CD8-positive, alpha-beta memory T cell (primary cell): ENCODE measurements around the gene SIPA1L3. TPM values are rescaled to one million over a fixed set of nuclear protein-coding genes. Genes with fewer than 3 reads are reported as not detected.
A peak's percentile ranks its signal among the peaks of the same experiment; 100 is the strongest.

Experiments
- CTCF ChIA-PET: fragments of 350-600 bp; sonication (Branson Sonifier 250); formaldehyde crosslinking; loops from one replicate; lab custom pipeline; 2021; ENCODE audit warnings: antibody characterized with exemption; lab: Charles Lee
- POLR2A ChIA-PET: fragments of 350-600 bp; sonication (Branson Sonifier 250); formaldehyde crosslinking; loops from one replicate; lab custom pipeline; 2021; ENCODE audit warnings: antibody characterized with exemption; lab: Charles Lee
- DNase-seq, 5 donors: peaks; one replicate each; pipeline versions ENCODE4 v3.0.0 to v3.0.0-alpha.2; 2020 to 2022; ENCODE audit warnings: mixed read lengths in 1 of 5
- H3K27ac ChIP-seq: one replicate; pipeline ENCODE4 v1.7.0; 2013; ENCODE audit warnings: low read depth, mild to moderate bottlenecking, low read length, moderate library complexity
- H3K27me3 ChIP-seq: 2 replicates; pipeline ENCODE4 v1.7.0; 2013; ENCODE audit warnings: low read length, mild to moderate bottlenecking; ENCODE audit not compliant: insufficient read depth, poor library complexity, severe bottlenecking
- H3K36me3 ChIP-seq: 2 replicates; pipeline ENCODE4 v1.7.0; 2013; ENCODE audit warnings: mild to moderate bottlenecking, low read length, moderate library complexity; ENCODE audit not compliant: insufficient read depth
- H3K4me1 ChIP-seq: 2 replicates; pipeline ENCODE4 v1.7.0; 2013; ENCODE audit warnings: mild to moderate bottlenecking, low read length, moderate library complexity; ENCODE audit not compliant: insufficient read depth
- H3K4me3 ChIP-seq: 2 replicates; pipeline ENCODE4 v1.7.0; 2013; ENCODE audit warnings: mild to moderate bottlenecking, low read length
- H3K9me3 ChIP-seq: 2 replicates; pipeline ENCODE4 v1.7.0; 2013; ENCODE audit warnings: mild to moderate bottlenecking, low read length
- H3K27ac Mint-ChIP-seq, 8 donors: one replicate each; pipeline ENCODE4 v1.8.0; 2020 to 2021; ENCODE audit warnings: mixed read lengths in 8 of 8, mild to moderate bottlenecking in 6 of 8, inconsistent platforms in 3 of 8, moderate library complexity in 3 of 8
- H3K27me3 Mint-ChIP-seq, 2 donors: one replicate each; pipeline ENCODE4 v1.8.0; 2020 to 2021; ENCODE audit warnings: mixed read lengths in 2 of 2, mild to moderate bottlenecking in 1 of 2, moderate library complexity in 1 of 2
- H3K36me3 Mint-ChIP-seq, 3 donors: one replicate each; pipeline ENCODE4 v1.8.0; 2020 to 2021; ENCODE audit warnings: mixed read lengths in 3 of 3, inconsistent platforms in 1 of 3, mild to moderate bottlenecking in 1 of 3
- H3K4me1 Mint-ChIP-seq, 3 donors: one replicate each; pipeline ENCODE4 v1.8.0; 2020 to 2021; ENCODE audit warnings: mixed read lengths in 3 of 3, inconsistent platforms in 1 of 3, mild to moderate bottlenecking in 1 of 3
- H3K4me3 Mint-ChIP-seq, 7 donors: one replicate each; pipeline ENCODE4 v1.8.0; 2020 to 2021; ENCODE audit warnings: mixed read lengths in 7 of 7, mild to moderate bottlenecking in 6 of 7, moderate library complexity in 4 of 7, inconsistent platforms in 2 of 7
- H3K9me3 Mint-ChIP-seq, 5 donors: one replicate each; pipeline ENCODE4 v1.8.0; 2020 to 2022; ENCODE audit warnings: mixed read lengths in 5 of 5, mild to moderate bottlenecking in 3 of 5, moderate library complexity in 2 of 5, inconsistent platforms in 1 of 5
- polyA plus RNA-seq: library from polyadenylated mRNA; unstranded; fragments of 300-500 nt; fragmentation: Illumina TruSeq; gene quantifications from one replicate; pipeline ENCODE4 v1.2.3, GENCODE V29; 2021
- total RNA-seq, 2 experiments: library from RNA; stranded (reverse); gene quantifications; one replicate each; pipeline ENCODE4 v1.2.3, GENCODE V29; 2021

SIPA1L3 gene
- total and polyA plus RNA-seq, 3 experiments from 2014 or later, result 5.4 to 14.8 (median 11.5) TPM

DNA sequence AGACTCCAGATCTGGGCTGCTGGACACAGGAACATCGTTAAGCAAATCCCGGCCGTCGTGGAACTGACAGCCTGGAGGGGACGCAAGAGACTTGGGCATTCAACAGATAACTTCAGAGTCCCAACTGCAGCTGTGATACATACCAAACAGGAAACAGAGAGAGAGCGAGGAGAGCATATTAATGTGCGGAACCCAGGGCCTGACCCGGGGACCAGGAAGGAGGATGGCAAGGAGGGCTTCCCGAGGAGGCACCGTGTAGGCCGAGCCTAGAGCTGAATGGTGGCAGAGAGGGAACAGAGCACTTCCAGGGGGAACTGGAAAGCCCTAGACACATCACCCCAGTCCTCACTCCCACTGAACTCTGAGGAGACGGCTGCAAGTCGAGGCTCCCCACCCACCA lies 68.1 kb downstream of the SIPA1L3 start:
- CTCF ChIA-PET, result no interaction called here
- peaks cover 8% of the 10 kb centered on the region for H3K9me3 ChIP-seq
- POLR2A ChIA-PET, result no interaction called here
- Mint-ChIP-seq H3K27me3 (no peaks in the 10 kb centered on the region), H3K9me3 (peaks cover 0 to 25% (median 19%) of the 10 kb centered on the region in 5 donors), H3K4me1 (peaks cover 2 to 6% (median 3%) of the 10 kb centered on the region in 3 donors), H3K27ac (no peak overlapping the region), H3K4me3 (no peak overlapping the region), H3K36me3 (peaks cover 10 to 32% (median 15%) of the 10 kb centered on the region in 3 donors)
- H3K36me3 ChIP-seq, result no peaks in the 10 kb centered on the region
- no peaks in the 10 kb centered on the region for H3K27me3 ChIP-seq
- no peak overlapping the region for H3K27ac ChIP-seq
- no peak overlapping the region for H3K4me3 ChIP-seq
- no peak for DNase-seq
- no peaks in the 10 kb centered on the region for H3K4me1 ChIP-seq

DNA sequence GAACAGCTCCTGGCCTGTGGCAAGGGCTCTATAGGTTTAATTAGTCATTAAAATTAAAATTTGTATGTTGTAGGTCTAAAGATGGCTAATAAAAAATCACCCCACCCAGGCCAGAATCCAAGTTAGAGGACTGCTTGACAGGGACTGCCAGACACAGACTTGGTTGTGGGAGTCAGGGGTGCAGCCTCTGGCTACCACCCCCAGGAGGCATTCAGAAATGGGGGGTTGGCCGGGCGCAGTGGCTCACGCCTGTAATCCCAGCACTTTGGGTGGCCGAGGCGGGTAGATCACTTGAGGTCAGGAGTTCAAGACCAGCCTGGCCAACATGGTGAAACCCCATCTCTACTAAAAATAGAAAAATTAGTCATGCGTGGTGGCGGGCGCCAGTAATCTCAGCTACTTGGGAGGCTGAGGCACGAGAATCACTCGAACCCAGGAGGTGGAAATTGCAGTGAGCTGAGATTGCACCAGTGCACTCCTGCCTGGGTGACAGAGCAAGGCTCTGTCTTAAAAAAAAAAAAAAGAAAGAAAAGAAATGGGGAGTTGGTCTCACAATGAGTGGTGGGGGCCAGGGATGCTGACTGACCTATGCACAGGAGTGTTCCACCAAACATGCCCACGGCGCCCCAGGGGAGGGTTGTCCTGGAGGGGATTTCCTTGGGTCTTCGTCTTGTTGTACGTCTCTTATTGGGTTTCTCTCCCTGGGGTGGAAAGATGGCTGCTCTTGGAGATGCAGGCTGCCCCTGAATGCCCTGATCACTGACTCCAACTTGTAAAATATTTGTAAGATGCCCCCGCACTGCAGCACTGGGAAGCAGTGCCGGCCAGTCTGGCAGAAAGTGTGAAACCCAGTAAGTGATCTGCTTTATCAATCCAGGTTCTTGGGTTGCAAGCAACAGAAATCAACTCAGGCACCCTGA lies 68.8 kb downstream of the SIPA1L3 start:
- no peaks in the 10 kb centered on the region for H3K36me3 ChIP-seq
- peak overlapping the region in 1 of 8 donors; percentile 77 for H3K27ac Mint-ChIP-seq
- POLR2A ChIA-PET, result no interaction called here
- CTCF ChIA-PET, result no interaction called here
- H3K4me3 Mint-ChIP-seq, result no peak overlapping the region
- no peaks in the 10 kb centered on the region for H3K27me3 ChIP-seq
- H3K9me3 Mint-ChIP-seq, result peaks cover 0 to 18% (median 12%) of the 10 kb centered on the region in 5 donors
- peaks cover 5 to 10% (median 6%) of the 10 kb centered on the region in 3 donors for H3K4me1 Mint-ChIP-seq
- DNase-seq, result no peak
- no peak overlapping the region for H3K27ac ChIP-seq
- H3K4me1 ChIP-seq, result no peaks in the 10 kb centered on the region
- peaks cover 4% of the 10 kb centered on the region for H3K9me3 ChIP-seq
- H3K36me3 Mint-ChIP-seq, result peaks cover 10 to 24% (median 11%) of the 10 kb centered on the region in 3 donors
- H3K27me3 Mint-ChIP-seq, result no peaks in the 10 kb centered on the region
- no peak overlapping the region for H3K4me3 ChIP-seq

DNA sequence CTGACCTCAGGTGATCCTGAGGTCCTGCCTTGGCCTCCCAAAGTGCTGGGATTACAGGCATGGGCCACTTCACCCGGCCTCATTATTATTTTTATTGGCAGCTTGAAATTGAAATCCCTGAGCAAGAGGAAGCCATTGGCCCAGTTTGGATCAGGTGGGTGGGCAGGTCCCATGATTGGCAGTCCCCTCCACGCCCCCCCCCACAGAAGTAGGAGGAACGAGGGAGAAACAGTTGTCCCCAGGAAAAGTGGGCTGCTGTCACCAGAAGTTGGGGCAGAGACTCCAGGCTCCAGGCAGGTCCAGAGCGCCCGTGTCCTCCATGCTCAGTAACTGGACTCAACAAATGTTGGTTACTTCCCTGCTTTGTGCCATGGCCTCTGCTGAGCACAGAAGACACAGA lies 70.4 kb downstream of the SIPA1L3 start:
- ChIA-PET POLR2A (no interaction called here), CTCF (no interaction called here)
- H3K4me3 ChIP-seq, result no peak overlapping the region
- H3K4me1 Mint-ChIP-seq, result peaks cover 4 to 10% (median 5%) of the 10 kb centered on the region in 3 donors
- H3K27me3 Mint-ChIP-seq, result no peaks in the 10 kb centered on the region
- no peaks in the 10 kb centered on the region for H3K36me3 ChIP-seq
- H3K4me1 ChIP-seq, result no peaks in the 10 kb centered on the region
- H3K36me3 Mint-ChIP-seq, result peaks cover 5 to 11% (median 6%) of the 10 kb centered on the region in 3 donors
- H3K9me3 ChIP-seq, result no peaks in the 10 kb centered on the region
- peaks cover 0 to 4% (median 0%) of the 10 kb centered on the region in 5 donors for H3K9me3 Mint-ChIP-seq
- no peak overlapping the region for H3K4me3 Mint-ChIP-seq
- H3K27ac ChIP-seq, result no peak overlapping the region
- no peak for DNase-seq
- H3K27ac Mint-ChIP-seq, result no peak overlapping the region
- H3K27me3 ChIP-seq, result no peaks in the 10 kb centered on the region

DNA sequence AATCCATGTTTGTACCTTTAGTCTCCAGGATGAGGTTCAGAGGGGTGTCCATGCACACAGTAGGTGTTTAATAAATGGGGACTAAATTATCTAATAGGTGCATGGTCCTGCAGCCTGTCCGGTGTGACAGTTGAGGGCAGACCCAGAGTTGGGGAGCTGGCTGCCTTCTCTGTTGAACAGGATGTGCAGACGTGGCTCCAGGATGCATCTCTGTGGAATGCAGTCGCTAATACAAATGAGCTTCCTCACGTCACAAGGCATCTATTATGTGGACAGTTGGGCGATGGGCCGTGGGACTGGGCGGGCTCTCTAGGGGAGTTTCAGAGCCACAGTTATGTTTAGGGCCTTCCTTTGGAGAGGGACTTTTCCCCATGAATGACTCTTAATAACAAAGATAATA lies 71.0 kb downstream of the SIPA1L3 start:
- no peaks in the 10 kb centered on the region for H3K4me1 ChIP-seq
- Mint-ChIP-seq H3K27me3 (no peaks in the 10 kb centered on the region), H3K27ac (no peak overlapping the region)

DNA sequence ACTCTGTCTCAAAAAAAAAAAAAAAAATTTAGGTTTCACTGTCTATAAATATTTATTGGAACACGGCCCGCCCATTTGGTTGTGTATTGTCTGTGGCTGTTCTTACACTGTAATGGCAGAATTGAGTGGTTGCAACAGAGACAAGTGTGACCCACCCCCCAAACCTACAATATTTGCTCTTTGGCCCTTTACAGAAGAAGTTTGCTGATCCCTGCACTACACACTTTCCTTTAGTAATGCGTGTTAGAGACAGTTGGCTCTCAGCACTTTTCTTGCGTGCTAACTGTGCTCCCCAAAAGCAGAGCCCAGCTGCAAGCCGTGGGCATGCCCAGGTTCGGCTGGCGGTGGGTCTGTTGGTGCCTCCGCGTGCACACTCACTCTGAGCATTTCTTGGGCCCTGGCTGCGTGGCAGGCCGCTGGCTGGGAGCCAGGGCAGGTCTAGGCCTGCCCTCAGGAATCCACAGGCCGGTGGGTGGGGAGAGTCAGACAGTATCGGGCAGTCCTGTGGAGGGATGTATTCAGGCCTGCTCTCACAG lies 72.6 kb downstream of the SIPA1L3 start:
- no peak overlapping the region for H3K27ac ChIP-seq
- ChIA-PET POLR2A (no interaction called here), CTCF (no interaction called here)
- H3K27me3 ChIP-seq, result no peaks in the 10 kb centered on the region
- peaks cover 0 to 3% (median 0%) of the 10 kb centered on the region in 5 donors for H3K9me3 Mint-ChIP-seq
- H3K4me3 ChIP-seq, result no peak overlapping the region
- peaks cover 0 to 4% (median 0%) of the 10 kb centered on the region in 3 donors for H3K36me3 Mint-ChIP-seq
- H3K9me3 ChIP-seq, result no peaks in the 10 kb centered on the region
- H3K36me3 ChIP-seq, result no peaks in the 10 kb centered on the region
- no peaks in the 10 kb centered on the region for H3K27me3 Mint-ChIP-seq
- H3K4me1 ChIP-seq, result no peaks in the 10 kb centered on the region
- no peak overlapping the region for H3K4me3 Mint-ChIP-seq
- peaks cover 4 to 12% (median 6%) of the 10 kb centered on the region in 3 donors for H3K4me1 Mint-ChIP-seq
- H3K27ac Mint-ChIP-seq, result no peak overlapping the region
- no peak for DNase-seq

More for the DNA sequence above, 71.0 kb downstream of the SIPA1L3 start:
- Mint-ChIP-seq H3K36me3 (peaks cover 5 to 11% (median 6%) of the 10 kb centered on the region in 3 donors), H3K4me3 (no peak overlapping the region), H3K9me3 (peaks cover 0 to 4% (median 0%) of the 10 kb centered on the region in 5 donors), H3K4me1 (peaks cover 4 to 11% (median 5%) of the 10 kb centered on the region in 3 donors)
- ChIA-PET CTCF (no interaction called here), POLR2A (no interaction called here)
- no peaks in the 10 kb centered on the region for H3K9me3 ChIP-seq
- no peak overlapping the region for H3K4me3 ChIP-seq
- no peaks in the 10 kb centered on the region for H3K36me3 ChIP-seq
- no peak for DNase-seq
- H3K27me3 ChIP-seq, result no peaks in the 10 kb centered on the region
- H3K27ac ChIP-seq, result no peak overlapping the region

DNA sequence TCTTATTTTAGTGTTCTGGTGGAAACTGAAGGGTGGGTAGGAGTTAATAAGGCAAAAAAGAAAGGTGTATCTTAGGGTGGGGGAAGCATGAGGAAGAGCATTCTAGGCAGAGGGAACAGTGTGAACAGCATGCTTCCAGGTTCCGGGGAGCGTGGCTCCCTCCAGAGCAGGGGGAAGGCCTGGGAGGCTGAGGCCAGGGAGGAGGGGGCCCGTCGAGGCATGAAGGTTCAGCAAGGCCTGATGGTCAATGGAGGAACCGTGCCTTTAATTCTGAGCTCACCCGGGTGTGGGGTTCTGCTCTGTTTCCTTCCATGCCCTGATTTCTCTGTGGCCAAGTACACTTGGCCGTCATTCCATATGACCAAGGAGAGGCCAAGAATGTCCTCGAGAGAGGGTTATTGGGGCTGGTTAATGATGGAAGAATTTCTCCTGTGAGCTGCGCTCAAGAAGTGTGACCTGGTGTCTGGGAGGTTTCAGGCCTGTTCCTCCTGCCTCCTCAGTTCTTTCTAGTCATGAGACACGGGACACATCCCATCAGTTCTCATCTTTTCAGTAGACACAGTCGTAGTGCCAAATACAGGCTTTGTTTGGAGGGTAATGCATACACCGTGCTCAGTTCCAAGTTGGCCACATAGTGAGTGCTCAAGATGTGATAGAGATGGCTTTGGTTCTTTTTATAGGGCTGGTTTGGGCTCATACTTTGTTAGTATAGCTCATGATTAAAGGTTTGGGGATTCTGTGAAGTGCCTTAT lies 73.6 kb downstream of the SIPA1L3 start:
- peaks cover 0 to 2% (median 0%) of the 10 kb centered on the region in 3 donors for H3K36me3 Mint-ChIP-seq
- Histone ChIP-seq H3K27ac (no peak overlapping the region), H3K4me1 (no peaks in the 10 kb centered on the region), H3K9me3 (no peaks in the 10 kb centered on the region), H3K36me3 (no peaks in the 10 kb centered on the region), H3K27me3 (no peaks in the 10 kb centered on the region), H3K4me3 (no peak overlapping the region)
- no peak for DNase-seq
- peak overlapping the region in 1 of 8 donors; percentile 45 for H3K27ac Mint-ChIP-seq
- no peak overlapping the region for H3K4me3 Mint-ChIP-seq
- ChIA-PET CTCF (interaction anchor here (1.1 kb wide), 1 partner anchor 12 kb away, joined by 3 read pairs; no protein-coding TSS in a partner anchor), POLR2A (no interaction called here)
- no peaks in the 10 kb centered on the region for H3K9me3 Mint-ChIP-seq
- H3K4me1 Mint-ChIP-seq, result peaks cover 9 to 20% (median 16%) of the 10 kb centered on the region in 3 donors
- no peaks in the 10 kb centered on the region for H3K27me3 Mint-ChIP-seq

DNA sequence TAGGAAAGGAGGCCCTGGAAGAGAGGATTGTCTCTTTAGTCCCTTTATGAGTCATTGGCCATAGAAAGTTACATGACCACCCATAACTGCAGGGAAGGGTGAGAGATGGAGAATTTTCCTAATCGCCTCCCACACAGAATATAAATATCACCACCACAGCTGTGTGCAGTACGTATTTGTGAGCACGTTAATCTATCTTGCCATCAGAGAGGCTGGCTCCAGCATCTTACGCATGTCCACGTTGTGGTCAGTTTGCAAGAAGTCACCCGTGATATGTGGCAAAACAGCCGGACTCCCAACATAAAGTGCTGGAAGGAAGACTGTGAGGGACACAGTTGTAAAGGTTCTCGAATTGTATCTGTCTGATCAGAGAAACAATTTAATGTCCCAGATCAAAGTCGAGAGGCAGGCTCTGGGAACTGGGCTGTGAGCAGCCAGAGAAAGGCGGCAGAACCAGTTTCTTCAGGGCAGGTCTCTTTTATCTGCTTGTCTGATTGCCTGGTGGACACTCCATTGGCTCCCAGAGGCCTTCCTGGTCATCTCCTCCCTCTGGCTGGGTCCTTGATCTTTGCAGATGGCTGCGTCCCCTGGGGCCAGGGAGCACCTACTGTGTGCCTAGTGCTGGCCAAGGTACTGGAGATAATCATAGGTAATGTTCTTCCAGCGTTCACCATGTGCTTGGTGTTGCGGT lies 74.9 kb downstream of the SIPA1L3 start:
- H3K4me3 Mint-ChIP-seq, result no peak overlapping the region
- no peak for DNase-seq
- H3K36me3 Mint-ChIP-seq, result no peaks in the 10 kb centered on the region
- peaks cover 8% of the 10 kb centered on the region for H3K4me1 ChIP-seq
- no peak overlapping the region for H3K27ac ChIP-seq
- H3K36me3 ChIP-seq, result no peaks in the 10 kb centered on the region
- H3K4me3 ChIP-seq, result no peak overlapping the region
- no peaks in the 10 kb centered on the region for H3K9me3 Mint-ChIP-seq
- POLR2A ChIA-PET, result no interaction called here
- peaks cover 18 to 29% (median 26%) of the 10 kb centered on the region in 3 donors for H3K4me1 Mint-ChIP-seq
- no peaks in the 10 kb centered on the region for H3K9me3 ChIP-seq
- H3K27ac Mint-ChIP-seq, result peak overlapping the region in 1 of 8 donors; percentile 74
- H3K27me3 ChIP-seq, result no peaks in the 10 kb centered on the region
- CTCF ChIA-PET, result interaction anchor here (1.1 kb wide), 1 partner anchor 11 kb away, joined by 3 read pairs; no protein-coding TSS in a partner anchor
- no peaks in the 10 kb centered on the region for H3K27me3 Mint-ChIP-seq
